NCI-H774 (cell line): Measurements from ENCODE around the gene STARD8.

Experiments used
- DNase-seq: peaks from one replicate; lab custom pipeline; 2025; lab: John Stamatoyannopoulos, UW

The STARD8 gene

GRCh38 chrX:68690936-68691501 is 43.6 kb downstream of the STARD8 start:
- DNase-seq = no peak

- no peak for DNase-seq
Measured at GRCh38 chrX:68691921-68692320, 44.5 kb downstream of the STARD8 start.

GRCh38 chrX:68692651-68693050 is 45.2 kb downstream of the STARD8 start:
- DNase-seq = no peak

- no peak for DNase-seq
Measured at GRCh38 chrX:68693481-68694434, 46.3 kb downstream of the STARD8 start.

GRCh38 chrX:68694435-68695205 is 47.2 kb downstream of the STARD8 start:
- DNase-seq = no peak

- DNase-seq = no peak
Measured at GRCh38 chrX:68695206-68695845, 47.9 kb downstream of the STARD8 start.

GRCh38 chrX:68696267-68696990 is 49.0 kb downstream of the STARD8 start:
- DNase-seq = no peak

GRCh38 chrX:68697036-68697435 is 49.6 kb downstream of the STARD8 start:
- DNase-seq = no peak

GRCh38 chrX:68697465-68698125 is 50.1 kb downstream of the STARD8 start:
- DNase-seq = no peak

- DNase-seq = no peak
Measured at GRCh38 chrX:68698942-68699341, 51.5 kb downstream of the STARD8 start.

- DNase-seq = no peak
Measured at GRCh38 chrX:68699960-68700746, 52.7 kb downstream of the STARD8 start.

GRCh38 chrX:68703369-68703768 is 55.9 kb downstream of the STARD8 start:
- DNase-seq = no peak

- DNase-seq = no peak
Measured at GRCh38 chrX:68703846-68704245, 56.4 kb downstream of the STARD8 start.

- no peak for DNase-seq
Measured at GRCh38 chrX:68705986-68706385, 58.5 kb downstream of the STARD8 start.

- no peak for DNase-seq
Measured at GRCh38 chrX:68708503-68709290, 61.2 kb downstream of the STARD8 start.

GRCh38 chrX:68710870-68711576 is 63.6 kb downstream of the STARD8 start:
- no peak for DNase-seq

GRCh38 chrX:68711845-68712244 is 64.4 kb downstream of the STARD8 start:
- DNase-seq = no peak

GRCh38 chrX:68714856-68715255 is 67.4 kb downstream of the STARD8 start:
- DNase-seq = no peak

- no peak for DNase-seq
Measured at GRCh38 chrX:68717196-68717595, 69.7 kb downstream of the STARD8 start.
